Measurements from ENCODE around the gene EPHA6. TPM values are rescaled to one million over a fixed set of nuclear protein-coding genes. Genes with fewer than 3 reads are reported as not detected.

Gene EPHA6
- total and polyA plus RNA-seq, 7 donors: 0.04 TPM; not detected in 6

DNA sequence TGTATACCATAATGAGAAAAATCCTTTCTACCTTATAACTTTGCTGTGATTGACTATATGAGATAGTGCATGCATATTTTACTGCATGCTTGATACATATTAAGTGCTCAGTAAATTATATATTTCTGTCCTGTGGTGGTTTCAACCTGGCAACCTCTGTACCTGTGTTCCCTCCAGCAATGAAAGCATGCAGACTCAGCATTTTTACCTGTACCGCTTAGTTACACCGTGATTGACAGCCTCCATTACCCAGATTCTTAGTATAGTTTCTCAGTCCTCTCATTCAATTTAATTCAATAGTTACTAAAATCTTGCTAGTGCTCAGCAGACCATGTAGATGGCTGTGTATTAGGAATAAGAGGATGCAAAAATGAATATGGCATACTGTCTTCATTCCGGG is 386.0 kb downstream of the EPHA6 start:
- Histone ChIP-seq H3K27me3 (ENCODE audit: insufficient read depth in 3 of 3, low read length in 2 of 3) (no peaks in the 10 kb centered on the region), H3K4me3 (no peak overlapping the region), H3K9me3 (no peaks in the 10 kb centered on the region), H3K27ac (no peak overlapping the region), H3K36me3 (ENCODE audit: insufficient read depth in 1 of 2, low read depth in 1 of 2) (no peaks in the 10 kb centered on the region), H3K4me1 (no peaks in the 10 kb centered on the region)
- no peak for TF ChIP-seq CTCF (IDR thresholded peaks at IDR 0.05)
- no peak for DNase-seq
- no peak for ATAC-seq
- intact Hi-C loops (cut with DNase I): no loop called here
- 83 to 91% (median 86%) methylated on average over 3 of the region's 3 CpGs for WGBS, 3 donors

DNA sequence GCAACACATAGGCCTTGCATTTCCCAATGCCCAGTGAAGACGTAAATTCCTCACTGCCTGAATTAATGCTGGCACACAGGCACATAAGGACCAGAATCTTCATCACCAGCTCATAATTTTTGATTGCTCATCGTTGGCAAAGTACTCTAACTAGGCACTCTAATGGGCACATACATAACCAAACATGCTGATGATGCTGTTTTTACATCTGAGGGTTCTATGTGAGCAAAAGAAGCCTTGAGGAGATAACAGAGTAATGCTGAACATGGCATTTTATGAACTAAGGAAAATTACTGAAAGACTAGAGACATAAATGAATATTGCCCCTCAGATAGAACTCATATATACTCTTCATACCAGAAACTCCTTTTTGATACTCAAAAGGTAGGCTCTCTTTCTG is 387.4 kb downstream of the EPHA6 start:
- intact Hi-C loops (cut with DNase I): no loop called here
- 76 to 80% (median 76%) methylated on average over 2 of the region's 2 CpGs for WGBS, 3 donors
- DNase-seq: no peak
- no peaks in the 10 kb centered on the region for H3K4me1 ChIP-seq
- no peak for ATAC-seq
- H3K27me3 ChIP-seq (ENCODE audit: insufficient read depth in 3 of 3, low read length in 2 of 3): no peaks in the 10 kb centered on the region
- no peaks in the 10 kb centered on the region for H3K36me3 ChIP-seq (ENCODE audit: insufficient read depth in 1 of 2, low read depth in 1 of 2)
- no peak overlapping the region for H3K4me3 ChIP-seq
- no peak for TF ChIP-seq CTCF (IDR thresholded peaks at IDR 0.05)
- no peak overlapping the region for H3K27ac ChIP-seq
- no peaks in the 10 kb centered on the region for H3K9me3 ChIP-seq

DNA sequence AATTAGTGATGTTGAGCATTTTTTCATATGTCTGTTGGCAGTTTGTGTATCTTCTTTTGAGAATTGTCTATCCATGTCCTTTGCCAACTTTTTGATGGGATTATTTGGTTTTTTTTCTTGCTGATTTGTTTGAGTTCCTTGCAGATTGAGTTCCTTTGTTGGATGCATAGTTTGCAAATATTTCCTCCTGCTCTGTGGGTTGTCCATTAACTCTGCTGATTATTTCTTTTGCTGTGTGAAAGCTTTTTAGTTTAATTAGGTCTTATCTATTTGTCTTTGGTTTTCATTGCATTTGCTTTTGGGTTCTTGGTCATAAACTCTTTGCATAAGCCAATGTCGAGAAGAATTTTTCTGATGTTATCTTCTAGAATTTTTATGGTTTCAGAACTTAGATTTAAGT is 414.6 kb downstream of the EPHA6 start:
- no peak for TF ChIP-seq CTCF (IDR thresholded peaks at IDR 0.05)
- no peak for ATAC-seq
- Histone ChIP-seq H3K4me3 (no peak overlapping the region), H3K4me1 (no peaks in the 10 kb centered on the region), H3K27ac (no peak overlapping the region), H3K36me3 (ENCODE audit: insufficient read depth in 1 of 2, low read depth in 1 of 2) (no peaks in the 10 kb centered on the region), H3K9me3 (no peaks in the 10 kb centered on the region), H3K27me3 (ENCODE audit: insufficient read depth in 3 of 3, low read length in 2 of 3) (no peaks in the 10 kb centered on the region)
- DNase-seq: no peak
- 83 to 96% (median 92%) methylated on average over 1 of the region's 1 CpG for WGBS, 3 donors
- intact Hi-C loops (cut with DNase I): no loop called here

- no peak for ATAC-seq
- Histone ChIP-seq H3K27me3 (ENCODE audit: insufficient read depth in 3 of 3, low read length in 2 of 3) (no peaks in the 10 kb centered on the region), H3K4me1 (no peaks in the 10 kb centered on the region), H3K9me3 (no peaks in the 10 kb centered on the region), H3K36me3 (ENCODE audit: insufficient read depth in 1 of 2, low read depth in 1 of 2) (no peaks in the 10 kb centered on the region), H3K27ac (no peak overlapping the region), H3K4me3 (no peak overlapping the region)
- WGBS, 3 donors: 76 to 84% (median 77%) methylated on average over 3 of the region's 3 CpGs
- no peak for TF ChIP-seq CTCF (IDR thresholded peaks at IDR 0.05)
- DNase-seq: no peak
- intact Hi-C loops (cut with DNase I): no loop called here
Observed at GRCh38 chr3:97230486-97230885, 416.1 kb downstream of the EPHA6 start.

DNA sequence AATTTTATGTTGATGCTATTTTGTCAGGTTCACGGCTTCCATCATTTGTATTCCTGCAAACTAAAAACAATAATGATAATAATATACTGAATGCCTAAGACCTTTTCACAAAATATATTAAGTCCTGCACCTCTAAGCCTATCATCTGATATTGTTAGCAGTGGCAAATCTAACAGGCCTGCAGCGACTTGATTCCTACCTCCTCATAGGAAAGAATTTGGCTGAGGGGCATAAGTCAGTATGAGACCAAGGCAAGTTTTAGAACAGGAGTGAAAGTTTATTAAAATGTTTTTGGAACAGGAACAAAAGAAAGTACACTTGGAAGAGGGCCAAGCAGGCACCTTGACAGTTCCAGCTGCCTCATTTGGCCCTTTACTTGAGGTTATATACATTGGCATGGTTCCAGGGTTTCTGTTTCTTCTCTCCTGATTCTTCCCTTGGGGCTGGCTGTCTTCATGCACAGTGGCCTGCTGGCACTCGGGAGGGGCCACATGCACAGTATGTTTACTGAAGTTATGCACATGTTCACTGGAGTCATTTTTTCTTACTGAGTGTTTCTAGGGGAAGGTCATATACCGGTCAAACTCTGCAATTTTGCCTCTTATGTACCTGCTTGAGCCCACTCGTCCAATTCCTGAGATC is 418.1 kb downstream of the EPHA6 start:
- ATAC-seq (no peak), DNase-seq (no peak)
- WGBS, 3 donors: 60 to 64% (median 62%) methylated on average over 5 of the region's 5 CpGs
- Histone ChIP-seq H3K27me3 (ENCODE audit: insufficient read depth in 3 of 3, low read length in 2 of 3) (no peaks in the 10 kb centered on the region), H3K36me3 (ENCODE audit: insufficient read depth in 1 of 2, low read depth in 1 of 2) (no peaks in the 10 kb centered on the region), H3K4me3 (no peak overlapping the region), H3K4me1 (no peaks in the 10 kb centered on the region), H3K9me3 (no peaks in the 10 kb centered on the region), H3K27ac (no peak overlapping the region)
- intact Hi-C loops (cut with DNase I): no loop called here
- TF ChIP-seq CTCF (IDR thresholded peaks at IDR 0.05): no peak
